Loucy (cell line): ENCODE results near the gene TC2N.

Experiments used
- CTCF ChIP-seq: fragments of 200-600 bp; sonication (generic); conservative IDR thresholded peaks from 2 replicates; pipeline ENCODE4 v1.5.1; 2014; ENCODE audit warnings: mild to moderate bottlenecking, antibody characterized with exemption, low read length
- EZH2phosphoT487 ChIP-seq: fragments of 200-600 bp; IDR thresholded peaks from 2 replicates; pipeline ENCODE4 v1.6.1; 2018; ENCODE audit warnings: antibody characterized with exemption, mild to moderate bottlenecking, moderate library complexity, borderline replicate concordance

DNA sequence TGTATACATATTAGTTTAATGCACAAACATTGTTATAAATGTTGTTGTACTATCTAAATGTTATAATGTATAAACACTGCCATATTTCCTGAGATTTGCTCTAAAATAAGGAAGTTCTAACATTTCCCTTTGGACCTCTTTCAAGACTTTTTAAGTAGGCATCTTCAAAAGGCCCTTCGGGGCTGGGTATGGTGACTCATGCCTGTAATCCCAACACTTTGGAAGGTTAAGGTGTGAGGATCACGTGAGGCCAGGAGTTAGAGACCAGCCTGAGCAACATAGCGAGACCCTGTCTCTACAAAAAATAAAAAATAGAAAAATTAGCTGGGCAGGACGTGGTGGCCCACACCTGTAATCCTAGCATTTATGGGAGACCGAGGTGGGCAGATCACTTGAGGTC, 44.7 kb upstream of the TC2N start:
- TF ChIP-seq CTCF (no peak), EZH2phosphoT487 (no peak)
